GM13977 (cell line): ENCODE data around the gene AGAP3.

Source experiments
- DNase-seq: peaks from one replicate; pipeline ENCODE4 v3.0.0; 2012; ENCODE audit warnings: low spot score
- CTCF ChIP-seq: IDR thresholded peaks from 2 replicates; pipeline ENCODE4 v1.5.1; 2012; ENCODE audit warnings: mild to moderate bottlenecking, control low read depth; ENCODE audit not compliant: insufficient read depth; ENCODE audit errors: extremely low read depth, missing control alignments
- in situ Hi-C: fragments of 300-500 bp; cut with MboI; formaldehyde crosslinking; loops from one replicate; pipeline ENCODE4 v1.12.0; 2022; ENCODE audit warnings: low sequenced_read_pairs, low pct_unique_long_range_greater_than_20kb, mixed read lengths, inconsistent platforms; ENCODE audit not compliant: unreplicated experiment

Gene AGAP3

GRCh38 chr7:151173386-151174245 lies 87.3 kb downstream of the AGAP3 start:
- in situ Hi-C loops, result no loop called here
- DNase-seq, result no peak
- no peak for TF ChIP-seq CTCF

GRCh38 chr7:151174246-151175046 lies 88.2 kb downstream of the AGAP3 start:
- in situ Hi-C loops, result no loop called here
- DNase-seq, result no peak
- TF ChIP-seq CTCF, result no peak

- TF ChIP-seq CTCF, result no peak
- in situ Hi-C loops, result no loop called here
- DNase-seq, result no peak
Observed at GRCh38 chr7:151175047-151175792, 88.9 kb downstream of the AGAP3 start.

GRCh38 chr7:151175793-151176311 lies 89.6 kb downstream of the AGAP3 start:
- in situ Hi-C loops, result no loop called here
- no peak for TF ChIP-seq CTCF
- DNase-seq, result no peak

- no peak for TF ChIP-seq CTCF
- DNase-seq, result no peak
- in situ Hi-C loops, result no loop called here
Observed at GRCh38 chr7:151176401-151176800, 90.1 kb downstream of the AGAP3 start.

- TF ChIP-seq CTCF, result no peak
- in situ Hi-C loops, result no loop called here
- DNase-seq, result no peak
Observed at GRCh38 chr7:151177310-151177709, 91.0 kb downstream of the AGAP3 start.
